CD4-positive, alpha-beta T cell treated with Interleukin-1 beta for 1 hour (primary cell): Measurements from ENCODE around the gene COL16A1.
A peak's percentile ranks its signal among the peaks of the same experiment; 100 is the strongest.
"Not testable (repeated sequence)": the region's sequence is repeated elsewhere in the genome, so short reads cannot be mapped to it uniquely, and the experiment has no call there.

Source experiments
- DNase-seq, 2 donors: peaks; one replicate each; pipeline ENCODE4 v3.0.0-alpha.2; 2020 to 2022

COL16A1 gene

GRCh38 chr1:31732751-31733289 lies 29.0 kb upstream of the COL16A1 start:
- no peak for DNase-seq

GRCh38 chr1:31732343-31732742 lies 28.5 kb upstream of the COL16A1 start:
- DNase-seq, result no peak

- DNase-seq, result no peak
Observed at GRCh38 chr1:31731049-31731565, 27.3 kb upstream of the COL16A1 start.

- no peak for DNase-seq
Observed at GRCh38 chr1:31730336-31731048, 26.7 kb upstream of the COL16A1 start.

- no peak for DNase-seq
Observed at GRCh38 chr1:31727849-31728248, 24.0 kb upstream of the COL16A1 start.

GRCh38 chr1:31727195-31727594 lies 23.4 kb upstream of the COL16A1 start:
- no peak for DNase-seq

GRCh38 chr1:31726715-31727114 lies 22.9 kb upstream of the COL16A1 start:
- DNase-seq, result no peak

GRCh38 chr1:31725777-31726535 lies 22.1 kb upstream of the COL16A1 start:
- DNase-seq, result no peak

GRCh38 chr1:31725134-31725533 lies 21.3 kb upstream of the COL16A1 start:
- DNase-seq, result no peak

- no peak for DNase-seq
Observed at GRCh38 chr1:31723828-31724359, 20.1 kb upstream of the COL16A1 start.

- no peak for DNase-seq
Observed at GRCh38 chr1:31718327-31718897, 14.6 kb upstream of the COL16A1 start.

GRCh38 chr1:31717341-31717740 lies 13.5 kb upstream of the COL16A1 start:
- no peak for DNase-seq

- DNase-seq, result no peak
Observed at GRCh38 chr1:31715873-31716220, 12.0 kb upstream of the COL16A1 start.

GRCh38 chr1:31715087-31715872 lies 11.5 kb upstream of the COL16A1 start:
- DNase-seq, result peak in 1 of 2 donors; percentile 28

- peak; percentile 29 to 34 for DNase-seq
Observed at GRCh38 chr1:31714442-31715086, 10.7 kb upstream of the COL16A1 start.

- DNase-seq, result no peak
Observed at GRCh38 chr1:31712630-31713029, 8.8 kb upstream of the COL16A1 start.

GRCh38 chr1:31712068-31712467 lies 8.3 kb upstream of the COL16A1 start:
- DNase-seq, result no peak

- DNase-seq, result no peak
Observed at GRCh38 chr1:31708324-31708723, 4.5 kb upstream of the COL16A1 start.

GRCh38 chr1:31707711-31708110 lies 3.9 kb upstream of the COL16A1 start:
- no peak for DNase-seq

GRCh38 chr1:31707059-31707600 lies 3.3 kb upstream of the COL16A1 start:
- not testable (repeated sequence) for DNase-seq

GRCh38 chr1:31706384-31707058 lies 2.7 kb upstream of the COL16A1 start:
- no peak for DNase-seq
